Bronchial epithelial cell (primary cell): Measurements from ENCODE around the gene ZNF646. TPM values are rescaled to one million over a fixed set of nuclear protein-coding genes. Genes with fewer than 3 reads are reported as not detected.

Experiments
- DNase-seq: peaks from one replicate; pipeline ENCODE4 v3.0.0-alpha.2; 2010; ENCODE audit warnings: low read depth
- FAIRE-seq: peaks from 2 replicates; lab custom pipeline; 2011; peaks lifted over from hg19 to GRCh38; lab: Jason Lieb, UNC
- H3K27me3 ChIP-seq: 2 replicates; pipeline ENCODE4 v1.5.1; 2011; ENCODE audit warnings: low read length; ENCODE audit not compliant: control insufficient read depth, insufficient read depth
- H3K36me3 ChIP-seq: 2 replicates; pipeline ENCODE4 v1.5.1; 2011; ENCODE audit warnings: low read length; ENCODE audit not compliant: control insufficient read depth, insufficient read depth
- H3K4me3 ChIP-seq: 2 replicates; pipeline ENCODE4 v1.5.1; 2011; ENCODE audit warnings: mild to moderate bottlenecking, low read depth, low read length, control low read depth
- CTCF ChIP-seq: IDR thresholded peaks from 2 replicates; pipeline ENCODE4 v1.5.1; 2011; ENCODE audit warnings: mild to moderate bottlenecking, moderate library complexity, low read length, control low read depth, inconsistent platforms; ENCODE audit not compliant: insufficient read depth, severe bottlenecking
- total RNA-seq: library from RNA; depleted of rRNA; stranded (reverse); fragments of >200 nt; gene quantifications from 2 replicates; pipeline ENCODE4 v1.2.1, GENCODE V29; 2014

ZNF646 gene
- total RNA-seq, 1 donor from 2014 or later = 6.3 TPM

- DNase-seq (no peak), FAIRE-seq (no peak)
- Histone ChIP-seq H3K4me3 (no peak overlapping the region), H3K27me3 (no peaks in the 10 kb centered on the region), H3K36me3 (peaks cover 35% of the 10 kb centered on the region)
- TF ChIP-seq CTCF = no peak
Observed at GRCh38 chr16:31080035-31080629, 5.9 kb downstream of the ZNF646 start.

GRCh38 chr16:31080756-31081419 is 6.7 kb downstream of the ZNF646 start:
- no peak for TF ChIP-seq CTCF
- H3K4me3 ChIP-seq = no peak overlapping the region
- DNase-seq (no peak), FAIRE-seq (no peak)
- H3K27me3 ChIP-seq = no peaks in the 10 kb centered on the region
- H3K36me3 ChIP-seq = peaks cover 35% of the 10 kb centered on the region

GRCh38 chr16:31081428-31082351 is 7.5 kb downstream of the ZNF646 start:
- H3K36me3 ChIP-seq = peaks cover 32% of the 10 kb centered on the region
- TF ChIP-seq CTCF = no peak
- no peak overlapping the region for H3K4me3 ChIP-seq
- DNase-seq = no peak
- FAIRE-seq = no peak
- no peaks in the 10 kb centered on the region for H3K27me3 ChIP-seq

GRCh38 chr16:31082368-31083045 is 8.3 kb downstream of the ZNF646 start:
- peaks cover 30% of the 10 kb centered on the region for H3K36me3 ChIP-seq

More at GRCh38 chr16:31082368-31083045, 8.3 kb downstream of the ZNF646 start:
- FAIRE-seq = no peak
- no peak for TF ChIP-seq CTCF
- H3K4me3 ChIP-seq = no peak overlapping the region
- no peak for DNase-seq
- H3K27me3 ChIP-seq = no peaks in the 10 kb centered on the region
